Gastrocnemius medialis (tissue), 4 donors: ENCODE data around the gene EPHA4. TPM values are rescaled to one million over a fixed set of nuclear protein-coding genes. Genes with fewer than 3 reads are reported as not detected.

Experiments used
- ATAC-seq, 2 donors: fragments of 150-250 bp; one replicate each; pipeline ENCODE4 v1.9.1; 2016
- DNase-seq, 2 donors: peaks; one replicate each; pipeline ENCODE4 v3.0.0-alpha.2; 2019
- H3K27ac ChIP-seq, 4 donors: fragments of 200-600 bp; sonication (generic); 1 replicate in 1 of 4; 2 replicates in 3 of 4; pipeline ENCODE4 v1.5.1; 2016 to 2018; ENCODE audit warnings: mild to moderate bottlenecking in 2 of 4, moderate library complexity in 1 of 4
- H3K27me3 ChIP-seq, 3 donors: fragments of 200-600 bp; sonication (generic) in 2 of 3; 1 replicate in 1 of 3; 2 replicates in 2 of 3; pipeline versions ENCODE4 v1.5.1 to v1.6.0; 2016 to 2019; ENCODE audit warnings: mild to moderate bottlenecking in 1 of 3, moderate library complexity in 1 of 3
- H3K36me3 ChIP-seq, 2 donors: fragments of 200-600 bp; sonication (generic) in 1 of 2; one replicate each; pipeline ENCODE4 v1.5.1; 2017 to 2018
- H3K4me1 ChIP-seq, 2 donors: fragments of 200-600 bp; sonication (generic) in 1 of 2; one replicate each; pipeline ENCODE4 v1.5.1; 2016 to 2017; ENCODE audit warnings: mild to moderate bottlenecking in 2 of 2
- H3K4me3 ChIP-seq, 4 donors: fragments of 200-600 bp; sonication (generic) in 3 of 4; 1 replicate in 1 of 4; 2 replicates in 3 of 4; pipeline ENCODE4 v1.5.1; 2016 to 2019; ENCODE audit warnings: mild to moderate bottlenecking in 2 of 4
- H3K9me3 ChIP-seq, 3 donors: fragments of 200-600 bp; sonication (generic) in 2 of 3; 1 replicate in 1 of 3; 2 replicates in 2 of 3; pipeline ENCODE4 v1.5.1; 2016 to 2019
- POLR2A ChIP-seq, 2 donors: fragments of 450-650 bp; IDR thresholded peaks; one replicate each; pipeline ENCODE4 v1.6.1; 2017; ENCODE audit warnings: antibody characterized with exemption in 2 of 2, mild to moderate bottlenecking in 2 of 2, moderate library complexity in 2 of 2
- in situ Hi-C, 4 donors: fragments of 200-750 bp; cut with MboI; loops; one replicate each; pipeline versions ENCODE4 v1.15.0 to v1.8.0; 2017; ENCODE audit warnings: low sequenced_read_pairs in 4 of 4
- intact Hi-C: fragments of 100-400 bp; cut with DNase I; formaldehyde crosslinking; loops from one replicate; pipeline ENCODE4 v1.15.1; 2023; ENCODE audit warnings: low total_unique reads
- total RNA-seq, 4 donors: library from RNA; depleted of rRNA; stranded (reverse); fragments of >200 nt; gene quantifications; one replicate each; pipeline versions ENCODE4 v1.1.0 to v1.2.3, GENCODE V29; 2016
- TF ChIP-seq, protein P1 (sequence below), 5 experiments: fragments of 450-650 bp in 3 of 5; fragments of 200-600 bp in 2 of 5; sonication (generic) in 2 of 5; IDR thresholded peaks in 4 of 5; conservative IDR thresholded peaks in 1 of 5; 1 replicate in 4 of 5; 2 replicates in 1 of 5; pipeline ENCODE4 v1.5.1; 2016 to 2019; ENCODE audit warnings: antibody characterized with exemption in 5 of 5, mild to moderate bottlenecking in 3 of 5, moderate library complexity in 3 of 5

Gene EPHA4
- total RNA-seq, 4 donors from 2014 or later: 6.3 to 18.8 (median 13.0) TPM

- Histone ChIP-seq H3K27me3 (no peaks in the 10 kb centered on the region), H3K27ac (no peak overlapping the region), H3K4me3 (no peak overlapping the region), H3K4me1 (peaks cover 7 to 22% of the 10 kb centered on the region in 2 donors), H3K36me3 (peaks cover 0 to 5% of the 10 kb centered on the region in 2 donors), H3K9me3 (no peaks in the 10 kb centered on the region)
- in situ Hi-C loops: loop anchor here in 1 of 4 donors (25.0 kb wide), 1 partner anchor 1826 kb away; no protein-coding TSS in a partner anchor
- DNase-seq: no peak
- intact Hi-C loops: no loop called here
- ATAC-seq: no peak
- TF ChIP-seq POLR2A (IDR thresholded peaks at IDR 0.05): no peak
- TF ChIP-seq, protein P1, sequence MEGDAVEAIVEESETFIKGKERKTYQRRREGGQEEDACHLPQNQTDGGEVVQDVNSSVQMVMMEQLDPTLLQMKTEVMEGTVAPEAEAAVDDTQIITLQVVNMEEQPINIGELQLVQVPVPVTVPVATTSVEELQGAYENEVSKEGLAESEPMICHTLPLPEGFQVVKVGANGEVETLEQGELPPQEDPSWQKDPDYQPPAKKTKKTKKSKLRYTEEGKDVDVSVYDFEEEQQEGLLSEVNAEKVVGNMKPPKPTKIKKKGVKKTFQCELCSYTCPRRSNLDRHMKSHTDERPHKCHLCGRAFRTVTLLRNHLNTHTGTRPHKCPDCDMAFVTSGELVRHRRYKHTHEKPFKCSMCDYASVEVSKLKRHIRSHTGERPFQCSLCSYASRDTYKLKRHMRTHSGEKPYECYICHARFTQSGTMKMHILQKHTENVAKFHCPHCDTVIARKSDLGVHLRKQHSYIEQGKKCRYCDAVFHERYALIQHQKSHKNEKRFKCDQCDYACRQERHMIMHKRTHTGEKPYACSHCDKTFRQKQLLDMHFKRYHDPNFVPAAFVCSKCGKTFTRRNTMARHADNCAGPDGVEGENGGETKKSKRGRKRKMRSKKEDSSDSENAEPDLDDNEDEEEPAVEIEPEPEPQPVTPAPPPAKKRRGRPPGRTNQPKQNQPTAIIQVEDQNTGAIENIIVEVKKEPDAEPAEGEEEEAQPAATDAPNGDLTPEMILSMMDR (IDR thresholded peaks at IDR 0.05 in 4 of 5, conservative IDR thresholded peaks at IDR 0.05 in 1 of 5): no peak
Measured at GRCh38 chr2:221563270-221563985, 8.7 kb downstream of the EPHA4 start.

DNA sequence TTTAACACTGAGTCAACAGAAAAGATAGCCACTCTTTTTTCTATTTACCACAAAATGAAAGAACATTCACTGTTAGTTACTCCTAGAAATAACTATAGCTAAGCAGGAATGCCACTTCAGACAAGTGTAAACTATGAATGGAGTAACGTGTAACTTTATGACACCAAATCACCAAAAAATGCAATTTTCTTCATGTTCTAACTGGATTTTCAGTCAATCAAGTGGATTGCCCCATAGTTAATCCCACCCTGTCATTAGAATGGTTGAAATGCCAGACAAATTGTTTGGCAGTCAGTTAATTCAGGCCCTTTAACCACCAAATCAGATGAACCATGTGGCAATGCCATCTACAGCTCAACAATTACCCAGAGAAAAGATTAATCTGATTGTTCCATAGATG is 9.9 kb downstream of the EPHA4 start:
- H3K4me3 ChIP-seq: no peak overlapping the region
- H3K27ac ChIP-seq: no peak overlapping the region
- intact Hi-C loops (no loop called here), in situ Hi-C loops (loop anchor here in 1 of 4 donors (25.0 kb wide), 1 partner anchor 1825 kb away; no protein-coding TSS in a partner anchor)
- no peaks in the 10 kb centered on the region for H3K9me3 ChIP-seq
- H3K4me1 ChIP-seq: peaks cover 0 to 10% of the 10 kb centered on the region in 2 donors
- no peaks in the 10 kb centered on the region for H3K27me3 ChIP-seq
- H3K36me3 ChIP-seq: peaks cover 0 to 5% of the 10 kb centered on the region in 2 donors
- TF ChIP-seq POLR2A (IDR thresholded peaks at IDR 0.05): no peak
- TF ChIP-seq, protein P1 (IDR thresholded peaks at IDR 0.05 in 4 of 5, conservative IDR thresholded peaks at IDR 0.05 in 1 of 5): no peak
- no peak for DNase-seq
- no peak for ATAC-seq

DNA sequence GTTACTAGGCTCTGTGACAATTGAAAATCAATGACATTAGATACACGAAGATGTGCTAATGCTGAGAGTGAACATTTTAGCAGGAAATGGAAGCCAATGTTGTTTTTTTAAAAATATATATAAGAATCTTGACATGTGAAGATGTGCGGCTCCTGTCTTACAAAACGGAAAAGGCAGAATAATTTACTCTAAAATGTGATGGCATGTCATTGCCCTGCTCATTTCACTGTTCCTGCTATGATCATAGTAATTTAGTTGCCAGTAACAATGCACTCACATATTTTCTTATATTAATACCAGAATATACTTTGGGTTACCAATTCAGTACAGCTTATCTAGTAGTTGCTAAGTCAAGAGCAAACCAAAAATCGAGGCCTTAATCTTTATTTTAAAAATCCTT is 10.3 kb downstream of the EPHA4 start:
- Histone ChIP-seq H3K4me1 (peaks cover 0 to 8% of the 10 kb centered on the region in 2 donors), H3K4me3 (no peak overlapping the region), H3K36me3 (peaks cover 0 to 5% of the 10 kb centered on the region in 2 donors), H3K27me3 (no peaks in the 10 kb centered on the region), H3K9me3 (no peaks in the 10 kb centered on the region), H3K27ac (no peak overlapping the region)
- no peak for DNase-seq
- TF ChIP-seq POLR2A (IDR thresholded peaks at IDR 0.05): no peak
- TF ChIP-seq, protein P1 (IDR thresholded peaks at IDR 0.05 in 4 of 5, conservative IDR thresholded peaks at IDR 0.05 in 1 of 5): no peak
- no peak for ATAC-seq
- intact Hi-C loops (no loop called here), in situ Hi-C loops (loop anchor here in 1 of 4 donors (25.0 kb wide), 1 partner anchor 1824 kb away; no protein-coding TSS in a partner anchor)

DNA sequence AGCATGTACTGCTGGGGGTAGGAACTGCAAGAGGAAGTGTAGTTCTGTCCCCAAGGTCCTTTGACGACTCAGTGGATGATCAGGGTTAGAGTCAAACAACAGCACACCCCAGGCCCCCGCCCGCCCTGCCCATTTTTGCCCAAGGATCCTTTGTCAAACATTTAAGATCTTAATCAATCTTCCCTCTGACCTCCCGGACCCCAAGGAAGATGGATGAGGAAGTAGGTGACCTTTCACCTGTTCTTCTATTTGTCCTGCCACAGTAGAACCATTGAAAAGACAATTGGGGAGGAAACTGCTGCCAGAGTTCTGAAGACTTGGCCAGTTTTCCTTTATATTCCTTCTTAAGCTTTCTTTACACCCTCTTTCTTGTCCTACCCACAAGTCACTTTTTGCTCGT is 12.1 kb downstream of the EPHA4 start:
- H3K36me3 ChIP-seq: peaks cover 0 to 5% of the 10 kb centered on the region in 2 donors
- no peak overlapping the region for H3K27ac ChIP-seq
- TF ChIP-seq, protein P1 (IDR thresholded peaks at IDR 0.05 in 4 of 5, conservative IDR thresholded peaks at IDR 0.05 in 1 of 5): no peak
- no peak for TF ChIP-seq POLR2A (IDR thresholded peaks at IDR 0.05)
- no peaks in the 10 kb centered on the region for H3K9me3 ChIP-seq
- DNase-seq (no peak), ATAC-seq (no peak)
- peaks cover 8 to 17% of the 10 kb centered on the region in 2 donors for H3K4me1 ChIP-seq
- H3K4me3 ChIP-seq: no peak overlapping the region
- H3K27me3 ChIP-seq: no peaks in the 10 kb centered on the region
- intact Hi-C loops: loop anchor here (5.0 kb wide), 1 partner anchor 58 kb away; no protein-coding TSS in a partner anchor
- in situ Hi-C loops: loop anchor here in 1 of 4 donors (25.0 kb wide), 1 partner anchor 1823 kb away; no protein-coding TSS in a partner anchor
